CD14-positive monocyte (primary cell): ENCODE data around the gene NOX3. TPM values are rescaled to one million over a fixed set of nuclear protein-coding genes. Genes with fewer than 3 reads are reported as not detected.

ENCODE experiments used
- DNase-seq, 3 donors: peaks; one replicate each; pipeline ENCODE4 v3.0.0-alpha.2; 2011 to 2022
- H2AFZ ChIP-seq: 2 replicates; pipeline ENCODE4 v1.6.0; 2012; ENCODE audit warnings: mild to moderate bottlenecking, low read depth, low read length, inconsistent platforms; ENCODE audit not compliant: insufficient read depth, poor library complexity, severe bottlenecking
- H3K27ac ChIP-seq, 2 donors: 1 replicate in 1 of 2; 2 replicates in 1 of 2; pipeline ENCODE4 v1.5.1; 2012 to 2013; ENCODE audit warnings: low read length in 2 of 2, control low read depth in 1 of 2, inconsistent platforms in 1 of 2, low read depth in 1 of 2, mild to moderate bottlenecking in 1 of 2
- H3K27me3 ChIP-seq, 2 donors: one replicate each; pipeline versions ENCODE4 v1.6.0 to v1.6.1; 2011 to 2013; ENCODE audit warnings: low read length in 2 of 2; ENCODE audit not compliant: control insufficient read depth in 2 of 2, insufficient read depth in 2 of 2
- H3K36me3 ChIP-seq, 2 donors: replicated peaks in 1 of 2; 1 replicate in 1 of 2; 2 replicates in 1 of 2; pipeline versions ENCODE4 v1.5.1 to v1.6.1; 2012 to 2013; ENCODE audit warnings: low read length in 2 of 2, control low read depth in 1 of 2, inconsistent platforms in 1 of 2, mild to moderate bottlenecking in 1 of 2; ENCODE audit not compliant: insufficient read depth in 2 of 2, control insufficient read depth in 1 of 2
- H3K4me1 ChIP-seq, 2 donors: 1 replicate in 1 of 2; 2 replicates in 1 of 2; pipeline versions ENCODE4 v1.5.1 to v1.6.1; 2012 to 2013; ENCODE audit warnings: low read length in 2 of 2, control low read depth in 1 of 2, inconsistent platforms in 1 of 2, mild to moderate bottlenecking in 1 of 2, moderate library complexity in 1 of 2; ENCODE audit not compliant: insufficient read depth in 2 of 2, control insufficient read depth in 1 of 2
- H3K4me2 ChIP-seq: replicated peaks from 2 replicates; pipeline ENCODE3; 2012; ENCODE audit warnings: low read length, moderate library complexity, mild to moderate bottlenecking; ENCODE audit not compliant: poor library complexity, severe bottlenecking; ENCODE audit errors: extremely low read depth
- H3K4me3 ChIP-seq, 3 experiments: fragments of 200-600 bp in 1 of 3; sonication (generic) in 1 of 3; replicated peaks in 1 of 3; 1 replicate in 2 of 3; 2 replicates in 1 of 3; pipeline ENCODE4 v1.5.1; 2011 to 2013; ENCODE audit warnings: low read length in 3 of 3, mild to moderate bottlenecking in 3 of 3, control low read depth in 2 of 3, low read depth in 2 of 3, inconsistent platforms in 1 of 3, moderate library complexity in 1 of 3
- H3K79me2 ChIP-seq: 2 replicates; pipeline ENCODE4 v1.6.0; 2012; ENCODE audit warnings: mild to moderate bottlenecking, control low read depth, inconsistent platforms, low read length, moderate library complexity; ENCODE audit not compliant: insufficient read depth
- H3K9ac ChIP-seq: 2 replicates; pipeline ENCODE4 v1.6.0; 2017; ENCODE audit warnings: low read length, mild to moderate bottlenecking; ENCODE audit not compliant: insufficient read depth, poor library complexity, severe bottlenecking
- H3K9me3 ChIP-seq, 2 donors: replicated peaks in 1 of 2; 1 replicate in 1 of 2; 2 replicates in 1 of 2; pipeline versions ENCODE4 v1.5.1 to v1.6.1; 2012 to 2013; ENCODE audit warnings: low read length in 2 of 2, control low read depth in 1 of 2; ENCODE audit not compliant: control insufficient read depth in 1 of 2, insufficient read depth in 1 of 2
- H4K20me1 ChIP-seq: 2 replicates; pipeline ENCODE4 v1.6.0; 2012; ENCODE audit warnings: mild to moderate bottlenecking, low read length, control low read depth, moderate library complexity; ENCODE audit not compliant: insufficient read depth
- H3K27ac Mint-ChIP-seq, 7 donors: one replicate each; pipeline ENCODE4 v1.8.0; 2020; ENCODE audit warnings: mild to moderate bottlenecking in 7 of 7, mixed read lengths in 7 of 7, moderate library complexity in 6 of 7, inconsistent platforms in 2 of 7
- H3K27me3 Mint-ChIP-seq, 3 donors: one replicate each; pipeline ENCODE4 v1.8.0; 2021 to 2022; ENCODE audit warnings: low read depth in 3 of 3, mild to moderate bottlenecking in 3 of 3, mixed read lengths in 3 of 3, moderate library complexity in 3 of 3, inconsistent platforms in 1 of 3
- H3K36me3 Mint-ChIP-seq, 2 donors: one replicate each; pipeline ENCODE4 v1.8.0; 2020; ENCODE audit warnings: mixed read lengths in 2 of 2, inconsistent platforms in 1 of 2, mild to moderate bottlenecking in 1 of 2
- H3K4me1 Mint-ChIP-seq: one replicate; pipeline ENCODE4 v1.8.0; 2020; ENCODE audit warnings: mild to moderate bottlenecking, mixed read lengths
- H3K4me3 Mint-ChIP-seq, 2 donors: one replicate each; pipeline ENCODE4 v1.8.0; 2020; ENCODE audit warnings: mild to moderate bottlenecking in 2 of 2, mixed read lengths in 2 of 2, moderate library complexity in 1 of 2
- H3K9me3 Mint-ChIP-seq, 7 donors: one replicate each; pipeline ENCODE4 v1.8.0; 2020 to 2022; ENCODE audit warnings: mixed read lengths in 7 of 7, mild to moderate bottlenecking in 6 of 7, moderate library complexity in 6 of 7, inconsistent platforms in 2 of 7
- WGBS: methylation state at CpG from one replicate; pipeline ENCODE4 v1.1.5; 2013; ENCODE audit warnings: missing lambda C conversion rate; ENCODE audit not compliant: insufficient coverage; 5-methylcytosine and 5-hydroxymethylcytosine counted together
- intact Hi-C, 2 donors: fragments of 100-400 bp; cut with micrococcal nuclease; formaldehyde crosslinking; loops; one replicate each; pipeline versions ENCODE4 v1.15.0 to v1.15.1; 2023
- polyA plus RNA-seq, 3 donors: library from polyadenylated mRNA; depleted of rRNA in 1 of 3; unstranded in 2 of 3; stranded (reverse) in 1 of 3; fragments of 300-500 nt in 2 of 3; fragments of >200 nt in 1 of 3; fragmentation: Illumina TruSeq in 2 of 3; gene quantifications; 1 replicate in 2 of 3; 2 replicates in 1 of 3; pipeline ENCODE4 v1.2.3, GENCODE V29; 2012 to 2021
- TF ChIP-seq, protein P1 (sequence below): fragments of 200-600 bp; IDR thresholded peaks from one replicate; pipeline ENCODE4 v1.8.0; 2022; ENCODE audit warnings: antibody characterized with exemption, mild to moderate bottlenecking

NOX3 gene
- polyA plus RNA-seq, 3 donors, result not detected

- H3K27ac ChIP-seq, result no peak overlapping the region
- no peak overlapping the region for H2AFZ ChIP-seq
- no peaks in the 10 kb centered on the region for H3K4me1 ChIP-seq
- H3K27me3 Mint-ChIP-seq, result no peaks in the 10 kb centered on the region
- no peak for DNase-seq
- H3K9me3 ChIP-seq, result no peaks in the 10 kb centered on the region
- H3K27me3 ChIP-seq, result no peaks in the 10 kb centered on the region
- H3K9ac ChIP-seq, result no peak overlapping the region
- H3K79me2 ChIP-seq, result no peaks in the 10 kb centered on the region
- H3K27ac Mint-ChIP-seq, result no peak overlapping the region
- H3K4me1 Mint-ChIP-seq, result no peaks in the 10 kb centered on the region
- intact Hi-C loops, result no loop called here
- H3K36me3 ChIP-seq, result no peaks in the 10 kb centered on the region
- no peak overlapping the region for H3K4me3 Mint-ChIP-seq
- H3K4me3 ChIP-seq, result no peak overlapping the region
- no peaks in the 10 kb centered on the region for H4K20me1 ChIP-seq
- H3K4me2 ChIP-seq, result no peak overlapping the region
- H3K9me3 Mint-ChIP-seq, result peaks cover 0 to 3% (median 2%) of the 10 kb centered on the region in 7 donors
- no peaks in the 10 kb centered on the region for H3K36me3 Mint-ChIP-seq
- TF ChIP-seq, protein P1, sequence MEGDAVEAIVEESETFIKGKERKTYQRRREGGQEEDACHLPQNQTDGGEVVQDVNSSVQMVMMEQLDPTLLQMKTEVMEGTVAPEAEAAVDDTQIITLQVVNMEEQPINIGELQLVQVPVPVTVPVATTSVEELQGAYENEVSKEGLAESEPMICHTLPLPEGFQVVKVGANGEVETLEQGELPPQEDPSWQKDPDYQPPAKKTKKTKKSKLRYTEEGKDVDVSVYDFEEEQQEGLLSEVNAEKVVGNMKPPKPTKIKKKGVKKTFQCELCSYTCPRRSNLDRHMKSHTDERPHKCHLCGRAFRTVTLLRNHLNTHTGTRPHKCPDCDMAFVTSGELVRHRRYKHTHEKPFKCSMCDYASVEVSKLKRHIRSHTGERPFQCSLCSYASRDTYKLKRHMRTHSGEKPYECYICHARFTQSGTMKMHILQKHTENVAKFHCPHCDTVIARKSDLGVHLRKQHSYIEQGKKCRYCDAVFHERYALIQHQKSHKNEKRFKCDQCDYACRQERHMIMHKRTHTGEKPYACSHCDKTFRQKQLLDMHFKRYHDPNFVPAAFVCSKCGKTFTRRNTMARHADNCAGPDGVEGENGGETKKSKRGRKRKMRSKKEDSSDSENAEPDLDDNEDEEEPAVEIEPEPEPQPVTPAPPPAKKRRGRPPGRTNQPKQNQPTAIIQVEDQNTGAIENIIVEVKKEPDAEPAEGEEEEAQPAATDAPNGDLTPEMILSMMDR, result no peak
Observed at GRCh38 chr6:155378276-155378675, 77.4 kb downstream of the NOX3 start.

- Histone ChIP-seq H2AFZ (no peak overlapping the region), H4K20me1 (no peaks in the 10 kb centered on the region), H3K79me2 (no peaks in the 10 kb centered on the region), H3K4me3 (no peak overlapping the region), H3K4me1 (no peaks in the 10 kb centered on the region), H3K9ac (no peak overlapping the region), H3K27ac (no peak overlapping the region), H3K36me3 (no peaks in the 10 kb centered on the region), H3K9me3 (no peaks in the 10 kb centered on the region), H3K27me3 (no peaks in the 10 kb centered on the region), H3K4me2 (no peak overlapping the region)
- Mint-ChIP-seq H3K27me3 (peaks cover 0 to 1% (median 0%) of the 10 kb centered on the region in 3 donors), H3K4me3 (no peak overlapping the region), H3K36me3 (no peaks in the 10 kb centered on the region), H3K27ac (no peak overlapping the region), H3K4me1 (no peaks in the 10 kb centered on the region), H3K9me3 (peaks cover 0 to 3% (median 0%) of the 10 kb centered on the region in 7 donors)
- intact Hi-C loops, result no loop called here
- no peak for DNase-seq
- TF ChIP-seq, protein P1, result no peak
- no CpG with 5 or more reads among the region's 1 CpG for WGBS
Observed at GRCh38 chr6:155377061-155377460, 78.6 kb downstream of the NOX3 start.
